ENCODE measurements around the gene ZNF765. TPM values are rescaled to one million over a fixed set of nuclear protein-coding genes. Genes with fewer than 3 reads are reported as not detected.
"Not testable (repeated sequence)": the region's sequence is repeated elsewhere in the genome, so short reads cannot be mapped to it uniquely, and the experiment has no call there.

The ZNF765 gene
- total RNA-seq (2014; rRNA removed; shearing (Covaris generic)), result 26.9 and 29.5 TPM in 2 replicates

- DNase-seq (ENCODE audit: low spot score), result peak; percentile 90
Observed at GRCh38 chr19:53394974-53395839, at the start of gene ZNF765. Gene ZNF765 (plus strand): TSS chr19:53395149. CDS start chr19:53398016, 2,867 bp downstream.

- DNase-seq (ENCODE audit: low spot score), result no peak
Observed at GRCh38 chr19:53355739-53356138, 39.2 kb upstream of the ZNF765 start.

GRCh38 chr19:53357821-53358581, 36.9 kb upstream of the ZNF765 start:
- no peak for DNase-seq (ENCODE audit: low spot score)

- DNase-seq (ENCODE audit: low spot score), result not testable (repeated sequence)
Observed at GRCh38 chr19:53360056-53360455, 34.9 kb upstream of the ZNF765 start.

GRCh38 chr19:53365134-53365898, 29.6 kb upstream of the ZNF765 start, which contains the start of gene ZNF525:
Gene ZNF525 (plus strand): TSS chr19:53365705. CDS start chr19:53372282, 6,577 bp downstream.
- DNase-seq (ENCODE audit: low spot score), result peak; percentile 17

GRCh38 chr19:53365899-53366493, 29.0 kb upstream of the ZNF765 start:
- no peak for DNase-seq (ENCODE audit: low spot score)

- DNase-seq (ENCODE audit: low spot score), result no peak
Observed at GRCh38 chr19:53372196-53372595, 22.8 kb upstream of the ZNF765 start.

GRCh38 chr19:53374288-53374687, 20.7 kb upstream of the ZNF765 start:
- DNase-seq (ENCODE audit: low spot score), result no peak

GRCh38 chr19:53374743-53375142, 20.2 kb upstream of the ZNF765 start:
- no peak for DNase-seq (ENCODE audit: low spot score)

- no peak for DNase-seq (ENCODE audit: low spot score)
Observed at GRCh38 chr19:53381376-53381775, 13.6 kb upstream of the ZNF765 start.

GRCh38 chr19:53388168-53388567, 6.8 kb upstream of the ZNF765 start:
- no peak for DNase-seq (ENCODE audit: low spot score)

- peak; percentile 24 for DNase-seq (ENCODE audit: low spot score)
Observed at GRCh38 chr19:53388904-53389303, 6.0 kb upstream of the ZNF765 start.

GRCh38 chr19:53389571-53389970, 5.4 kb upstream of the ZNF765 start:
- no peak for DNase-seq (ENCODE audit: low spot score)

- DNase-seq (ENCODE audit: low spot score), result no peak
Observed at GRCh38 chr19:53389978-53390377, 5.0 kb upstream of the ZNF765 start.

- peak; percentile 62 for DNase-seq (ENCODE audit: low spot score)
Observed at GRCh38 chr19:53394522-53394973, 401 bp upstream of the ZNF765 start.

- not testable (repeated sequence) for DNase-seq (ENCODE audit: low spot score)
Observed at GRCh38 chr19:53395840-53396524, 1.0 kb downstream of the ZNF765 start.

GRCh38 chr19:53396525-53396868, 1.5 kb downstream of the ZNF765 start:
- DNase-seq (ENCODE audit: low spot score), result no peak

- DNase-seq (ENCODE audit: low spot score), result not testable (repeated sequence)
Observed at GRCh38 chr19:53397918-53398317, 3.0 kb downstream of the ZNF765 start.

- no peak for DNase-seq (ENCODE audit: low spot score)
Observed at GRCh38 chr19:53409505-53410204, 14.7 kb downstream of the ZNF765 start.

All from A172 (cell line).